PFSK-1 (cell line): Measurements from ENCODE around the gene DLK1.

ENCODE experiments used
- POLR2AphosphoS5 ChIP-seq: IDR thresholded peaks from 2 replicates; pipeline ENCODE4 v1.6.1; 2012; ENCODE audit warnings: low read depth, mild to moderate bottlenecking, control low read depth, low read length, moderate library complexity
- REST ChIP-seq, 2 experiments: IDR thresholded peaks; 2 replicates each; pipeline versions ENCODE4 v1.6.1 to v1.8.0; 2011 to 2012; ENCODE audit warnings: low read depth in 2 of 2, low read length in 2 of 2, control low read depth in 1 of 2, inconsistent platforms in 1 of 2, mild to moderate bottlenecking in 1 of 2, moderate library complexity in 1 of 2; ENCODE audit not compliant: insufficient read depth in 1 of 2
- SIN3A ChIP-seq: IDR thresholded peaks from 2 replicates; pipeline ENCODE4 v1.6.1; 2012; ENCODE audit warnings: mild to moderate bottlenecking, low read length, moderate library complexity, borderline replicate concordance; ENCODE audit not compliant: insufficient read depth

GRCh38 chr14:100731011-100731670 lies 4.4 kb downstream of the DLK1 start:
- TF ChIP-seq POLR2AphosphoS5: no peak
- TF ChIP-seq REST (IDR thresholded peaks at IDR 0.05; ENCODE audit: insufficient read depth in 1 of 2, low read depth in 2 of 2, low read length in 2 of 2): no peak
- no peak for TF ChIP-seq SIN3A
